Adrenal gland (tissue), 5 donors: ENCODE data around the gene KCNIP3.

Source experiments
- CTCF ChIP-seq, 6 experiments: fragments of 450-650 bp in 4 of 6; fragments of 200-600 bp in 2 of 6; sonication (generic) in 1 of 6; IDR thresholded peaks; 1 replicate in 5 of 6; 2 replicates in 1 of 6; pipeline versions ENCODE4 v1.5.1 to v1.8.0; 2016 to 2021; ENCODE audit warnings: antibody characterized with exemption in 6 of 6, mild to moderate bottlenecking in 2 of 6, moderate library complexity in 1 of 6
- POLR2A ChIP-seq, 2 donors: fragments of 450-650 bp; IDR thresholded peaks; one replicate each; pipeline ENCODE4 v1.6.1; 2017; ENCODE audit warnings: antibody characterized with exemption in 2 of 2, mild to moderate bottlenecking in 2 of 2, moderate library complexity in 1 of 2
- donor health status: DM: no; HTN: no; CAD: no.

- TF ChIP-seq POLR2A (IDR thresholded peaks at IDR 0.05) (no peak), CTCF (IDR thresholded peaks at IDR 0.05) (no peak)
Measured at GRCh38 chr2:95307036-95307435, 9.9 kb downstream of the KCNIP3 start.
